SK-N-SH treated with all-trans-retinoic acid at 6 μM for 48 hours (cell line): ENCODE results near the gene HPSE.

Experiments used
- GLIS3 ChIP-seq: fragments of 250-450 bp; sonication (Bioruptor Pico); IDR thresholded peaks from 2 replicates; pipeline ENCODE4 v1.5.0; 2020; ENCODE audit warnings: mild to moderate bottlenecking, moderate library complexity
- ISL1 ChIP-seq: fragments of 250-450 bp; sonication (Bioruptor Pico); IDR thresholded peaks from 2 replicates; pipeline ENCODE4 v2.1.2; 2022; ENCODE audit warnings: mild to moderate bottlenecking, moderate library complexity
- RARB ChIP-seq: fragments of 250-450 bp; sonication (Bioruptor Pico); IDR thresholded peaks from 2 replicates; pipeline ENCODE4 v1.8.0; 2021; ENCODE audit warnings: mild to moderate bottlenecking, moderate library complexity
- ZFP30 ChIP-seq: fragments of 450-650 bp; formaldehyde crosslinking; IDR thresholded peaks from 2 replicates; pipeline ENCODE4 v1.5.0; 2022; ENCODE audit warnings: mild to moderate bottlenecking, moderate library complexity
- ZNF565 ChIP-seq: fragments of 450-650 bp; formaldehyde crosslinking; conservative IDR thresholded peaks from 2 replicates; pipeline ENCODE4 v1.5.0; 2020; ENCODE audit warnings: low read depth, mild to moderate bottlenecking, moderate library complexity
- ZNF70 ChIP-seq: fragments of 450-650 bp; formaldehyde crosslinking; IDR thresholded peaks from 2 replicates; pipeline ENCODE4 v1.5.0; 2020; ENCODE audit warnings: mild to moderate bottlenecking, moderate library complexity
- ZNF8 ChIP-seq: fragments of 450-650 bp; formaldehyde crosslinking; IDR thresholded peaks from 2 replicates; pipeline ENCODE4 v1.5.0; 2020; ENCODE audit warnings: mild to moderate bottlenecking, moderate library complexity
- TF ChIP-seq, protein P1 (sequence below): fragments of 250-450 bp; sonication (Bioruptor Pico); IDR thresholded peaks from 2 replicates; pipeline ENCODE4 v1.5.1; 2020; ENCODE audit warnings: low read depth, mild to moderate bottlenecking, moderate library complexity
- TF ChIP-seq, protein P2 (sequence below): fragments of 250-450 bp; sonication (Bioruptor Pico); IDR thresholded peaks from 2 replicates; pipeline ENCODE4 v1.8.0; 2021; ENCODE audit warnings: low read depth, mild to moderate bottlenecking, moderate library complexity, borderline replicate concordance

DNA sequence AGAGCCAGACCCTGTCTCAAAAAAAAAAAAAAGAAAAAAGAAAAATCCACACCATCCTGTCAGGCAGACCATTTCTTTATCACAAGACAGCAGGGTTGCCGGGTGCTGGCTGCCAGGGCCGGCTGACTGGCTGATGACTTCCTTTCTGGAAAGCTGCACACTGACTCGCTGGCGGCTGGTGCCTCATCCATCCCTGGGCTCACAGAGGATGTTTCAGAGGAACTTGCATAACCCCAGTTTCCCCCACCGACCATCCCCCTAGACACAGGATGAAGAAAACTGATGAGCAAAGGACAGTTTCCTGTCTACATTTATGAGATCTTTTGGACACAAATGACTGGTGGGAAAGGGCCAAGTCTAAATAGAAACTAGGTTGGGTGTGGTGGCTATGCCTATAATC lies 14.1 kb downstream of the HPSE start:
- TF ChIP-seq RARB (no peak), ZNF8 (no peak), ZNF70 (CRISPR knock-in tag) (no peak), ZFP30 (no peak), ISL1 (CRISPR knock-in tag) (no peak), GLIS3 (CRISPR knock-in tag) (no peak), ZNF565 (CRISPR knock-in tag) (no peak)
- TF ChIP-seq, protein P1, sequence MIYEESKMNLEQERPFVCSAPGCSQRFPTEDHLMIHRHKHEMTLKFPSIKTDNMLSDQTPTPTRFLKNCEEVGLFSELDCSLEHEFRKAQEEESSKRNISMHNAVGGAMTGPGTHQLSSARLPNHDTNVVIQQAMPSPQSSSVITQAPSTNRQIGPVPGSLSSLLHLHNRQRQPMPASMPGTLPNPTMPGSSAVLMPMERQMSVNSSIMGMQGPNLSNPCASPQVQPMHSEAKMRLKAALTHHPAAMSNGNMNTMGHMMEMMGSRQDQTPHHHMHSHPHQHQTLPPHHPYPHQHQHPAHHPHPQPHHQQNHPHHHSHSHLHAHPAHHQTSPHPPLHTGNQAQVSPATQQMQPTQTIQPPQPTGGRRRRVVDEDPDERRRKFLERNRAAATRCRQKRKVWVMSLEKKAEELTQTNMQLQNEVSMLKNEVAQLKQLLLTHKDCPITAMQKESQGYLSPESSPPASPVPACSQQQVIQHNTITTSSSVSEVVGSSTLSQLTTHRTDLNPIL (CRISPR knock-in tag) = no peak
- TF ChIP-seq, protein P2, sequence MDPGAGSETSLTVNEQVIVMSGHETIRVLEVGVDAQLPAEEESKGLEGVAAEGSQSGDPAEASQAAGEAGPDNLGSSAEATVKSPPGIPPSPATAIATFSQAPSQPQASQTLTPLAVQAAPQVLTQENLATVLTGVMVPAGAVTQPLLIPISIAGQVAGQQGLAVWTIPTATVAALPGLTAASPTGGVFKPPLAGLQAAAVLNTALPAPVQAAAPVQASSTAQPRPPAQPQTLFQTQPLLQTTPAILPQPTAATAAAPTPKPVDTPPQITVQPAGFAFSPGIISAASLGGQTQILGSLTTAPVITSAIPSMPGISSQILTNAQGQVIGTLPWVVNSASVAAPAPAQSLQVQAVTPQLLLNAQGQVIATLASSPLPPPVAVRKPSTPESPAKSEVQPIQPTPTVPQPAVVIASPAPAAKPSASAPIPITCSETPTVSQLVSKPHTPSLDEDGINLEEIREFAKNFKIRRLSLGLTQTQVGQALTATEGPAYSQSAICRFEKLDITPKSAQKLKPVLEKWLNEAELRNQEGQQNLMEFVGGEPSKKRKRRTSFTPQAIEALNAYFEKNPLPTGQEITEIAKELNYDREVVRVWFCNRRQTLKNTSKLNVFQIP (CRISPR knock-in tag) = no peak
